ENCODE measurements around the gene RNU1-2. TPM values are rescaled to one million over a fixed set of nuclear protein-coding genes. Genes with fewer than 3 reads are reported as not detected.
"Not testable (repeated sequence)": the region's sequence is repeated elsewhere in the genome, so short reads cannot be mapped to it uniquely, and the experiment has no call there.

The RNU1-2 gene
- total RNA-seq, 1 experiment from 2014 or later = 1,866 TPM

DNA sequence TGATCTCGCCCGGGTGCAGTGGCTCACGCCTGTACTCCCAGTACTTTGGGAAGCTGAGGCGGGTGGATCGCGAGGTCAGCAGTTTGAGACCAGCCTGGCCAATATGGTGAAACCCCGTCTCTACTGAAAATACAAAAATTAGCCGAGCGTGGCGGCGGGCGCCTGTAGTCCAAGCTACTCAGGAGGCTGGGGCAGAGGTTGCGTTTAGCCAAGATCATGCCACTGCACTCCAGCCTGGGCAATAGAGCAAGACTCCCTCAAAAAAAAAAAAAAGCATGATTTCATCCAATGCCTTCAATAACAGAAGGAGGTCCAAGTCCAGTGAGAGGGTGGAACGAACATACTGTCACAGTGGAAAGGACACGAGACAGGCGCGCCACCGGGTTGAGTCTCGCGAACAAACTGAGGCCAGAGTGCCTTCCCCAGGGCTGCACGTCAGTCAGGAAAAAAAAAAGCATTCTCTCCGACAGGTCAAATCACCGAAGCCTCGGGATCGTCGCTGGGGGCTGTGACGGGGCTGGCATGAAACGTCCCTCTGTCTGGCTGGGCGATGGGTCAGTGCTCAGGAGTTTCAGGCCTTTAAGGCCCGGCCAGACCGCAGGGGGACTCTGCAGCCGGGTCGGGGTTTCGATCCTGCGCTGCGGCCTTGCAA lies 17.5 kb downstream of the RNU1-2 start:
- Histone ChIP-seq H3K4me1 (ENCODE audit: insufficient read depth, low read length, poor library complexity, severe bottlenecking) (peaks cover 12% of the 10 kb centered on the region), H3K36me3 (ENCODE audit: insufficient read depth, low read length, poor library complexity, severe bottlenecking) (no peaks in the 10 kb centered on the region), H3K27me3 (replicated peaks; ENCODE audit: insufficient read depth, low read depth, low read length, poor library complexity) (no peaks in the 10 kb centered on the region), H3K27ac (ENCODE audit: low read depth, low read length, poor library complexity, severe bottlenecking) (peak overlapping the region; percentile 50), H3K9me3 (ENCODE audit: low read depth, low read length, poor library complexity, severe bottlenecking) (no peaks in the 10 kb centered on the region), H3K4me3 (ENCODE audit: low read depth, low read length, poor library complexity, severe bottlenecking) (peak overlapping the region; percentile 72)
- no peak for DNase-seq (ENCODE audit: low spot score)
- TF ChIP-seq CTCF (conservative IDR thresholded peaks at IDR 0.05; ENCODE audit: low read depth, low read length) (no peak), EZH2 (IDR thresholded peaks at IDR 0.05; ENCODE audit: borderline replicate concordance, low read depth, low read length, poor library complexity, severe bottlenecking) (no peak)
- no TSS peak for BruUV-seq (replicated peaks)
- CTCF ChIA-PET = no interaction called here
- intact Hi-C loops (cut with micrococcal nuclease; ENCODE audit: unreplicated experiment) = no loop called here
- POLR2A ChIA-PET (ENCODE audit: low non-redundant PET) = no interaction called here

- no TSS peak for BruUV-seq (replicated peaks)
- CTCF ChIA-PET = no interaction called here
- H3K4me3 ChIP-seq (ENCODE audit: low read depth, low read length, poor library complexity, severe bottlenecking) = peak overlapping the region; percentile 72
- POLR2A ChIA-PET (ENCODE audit: low non-redundant PET) = no interaction called here
- no peaks in the 10 kb centered on the region for H3K36me3 ChIP-seq (ENCODE audit: insufficient read depth, low read length, poor library complexity, severe bottlenecking)
- TF ChIP-seq EZH2 (IDR thresholded peaks at IDR 0.05; ENCODE audit: borderline replicate concordance, low read depth, low read length, poor library complexity, severe bottlenecking) (no peak), CTCF (conservative IDR thresholded peaks at IDR 0.05; ENCODE audit: low read depth, low read length) (no peak)
- peak overlapping the region; percentile 80 for H3K27ac ChIP-seq (ENCODE audit: low read depth, low read length, poor library complexity, severe bottlenecking)
- H3K4me1 ChIP-seq (ENCODE audit: insufficient read depth, low read length, poor library complexity, severe bottlenecking) = peaks cover 12% of the 10 kb centered on the region
- intact Hi-C loops (cut with micrococcal nuclease; ENCODE audit: unreplicated experiment) = no loop called here
- no peaks in the 10 kb centered on the region for H3K9me3 ChIP-seq (ENCODE audit: low read depth, low read length, poor library complexity, severe bottlenecking)
- H3K27me3 ChIP-seq (replicated peaks; ENCODE audit: insufficient read depth, low read depth, low read length, poor library complexity) = no peaks in the 10 kb centered on the region
- DNase-seq (ENCODE audit: low spot score) = peak; percentile 95
Observed at GRCh38 chr1:16913833-16914662, 18.3 kb downstream of the RNU1-2 start.

DNA sequence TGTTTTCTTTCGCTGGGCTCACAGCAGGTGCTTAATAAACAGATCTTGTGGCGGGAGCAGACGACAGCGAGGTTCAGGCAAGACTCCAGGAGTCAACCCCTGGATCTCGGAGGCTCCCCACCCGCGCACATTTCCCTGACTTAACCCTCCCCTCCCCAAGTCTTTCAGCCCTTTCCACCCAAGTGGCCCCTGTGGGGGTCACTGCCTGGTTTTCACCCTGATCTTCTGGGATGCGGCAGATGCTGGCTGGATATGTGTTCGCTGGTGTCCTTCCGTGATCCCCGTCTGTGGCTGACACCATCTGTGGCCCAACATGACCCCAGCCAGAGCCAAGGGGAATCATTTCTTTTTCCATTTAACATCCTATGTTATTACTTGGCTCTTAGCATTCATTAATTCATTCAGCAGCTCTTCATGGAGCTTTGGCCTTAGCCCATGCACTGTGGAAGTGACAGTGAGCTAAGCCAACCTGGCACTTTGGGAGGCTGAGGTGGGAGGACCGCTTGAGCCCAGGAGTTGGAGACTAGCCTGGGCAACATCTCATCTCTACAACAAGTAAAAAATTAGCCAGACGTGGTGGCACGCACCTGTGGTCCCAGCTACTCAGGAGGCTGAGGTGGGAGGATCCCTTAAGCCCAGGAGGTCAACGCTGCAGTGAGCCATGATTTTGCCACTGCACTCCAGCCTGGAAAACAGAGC lies 19.3 kb downstream of the RNU1-2 start:
- Histone ChIP-seq H3K4me3 (ENCODE audit: low read depth, low read length, poor library complexity, severe bottlenecking) (peak overlapping the region; percentile 72), H3K4me1 (ENCODE audit: insufficient read depth, low read length, poor library complexity, severe bottlenecking) (peaks cover 12% of the 10 kb centered on the region)
- H3K27ac ChIP-seq (ENCODE audit: low read depth, low read length, poor library complexity, severe bottlenecking); H3K9me3 ChIP-seq (ENCODE audit: low read depth, low read length, poor library complexity, severe bottlenecking); CTCF ChIA-PET; H3K36me3 ChIP-seq (ENCODE audit: insufficient read depth, low read length, poor library complexity, severe bottlenecking); intact Hi-C loops (cut with micrococcal nuclease; ENCODE audit: unreplicated experiment); H3K27me3 ChIP-seq (replicated peaks; ENCODE audit: insufficient read depth, low read depth, low read length, poor library complexity); DNase-seq (ENCODE audit: low spot score); POLR2A ChIA-PET (ENCODE audit: low non-redundant PET): not testable (repeated sequence)
- TSS peak; percentile 44 for BruUV-seq (replicated peaks)
